Measurements from ENCODE around the gene ARL6IP4. TPM values are rescaled to one million over a fixed set of nuclear protein-coding genes. Genes with fewer than 3 reads are reported as not detected.

ARL6IP4 gene
- total RNA-seq, 1 experiment from 2014 or later: 162 TPM

- DNase-seq: no peak
- no peaks in the 10 kb centered on the region for H3K36me3 ChIP-seq (ENCODE audit: low read depth)
- H3K4me2 ChIP-seq: peak overlapping the region; percentile 100
- TF ChIP-seq EZH2 (IDR thresholded peaks at IDR 0.05; ENCODE audit: low read depth) (no peak), CTCF (conservative IDR thresholded peaks at IDR 0.05) (no peak)
- no peaks in the 10 kb centered on the region for H3K9me2 ChIP-seq (ENCODE audit: insufficient read depth)
- H3K79me2 ChIP-seq (ENCODE audit: low read depth): peaks cover 18% of the 10 kb centered on the region
- no TSS peak for BruUV-seq (replicated peaks)
- no peaks in the 10 kb centered on the region for H4K20me1 ChIP-seq (ENCODE audit: insufficient read depth)
- intact Hi-C loops (cut with micrococcal nuclease; ENCODE audit: unreplicated experiment): loop anchor here (2.0 to 10.0 kb wide), 2 partner anchors 257 to 629 kb away; partner anchors contain the start of genes DDX55, MPHOSPH9 and MTRFR
- CTCF ChIA-PET: interaction anchor here (0.6 to 1.1 kb wide), 3 partner anchors 29 to 262 kb away, joined by 3 to 4 read pairs (median 4); no protein-coding TSS in a partner anchor
- H3K9me3 ChIP-seq (ENCODE audit: insufficient read depth, low read depth): no peaks in the 10 kb centered on the region
- peak overlapping the region; percentile 31; the same call in 1 of the 2 replicates for H3K27ac ChIP-seq
- H3K4me1 ChIP-seq (replicated peaks; ENCODE audit: insufficient read depth): peaks cover 9% of the 10 kb centered on the region; the same call in 1 of the 2 replicates
- H3K27me3 ChIP-seq (ENCODE audit: insufficient read depth, low read depth): no peaks in the 10 kb centered on the region
- peaks cover 7% of the 10 kb centered on the region; the same call in 1 of the 2 replicates for H3F3A ChIP-seq (ENCODE audit: insufficient read depth, low read depth)
- peak overlapping the region; percentile 100 for H2AFZ ChIP-seq
- H3K4me3 ChIP-seq: peak overlapping the region; percentile 94
- POLR2A ChIA-PET (ENCODE audit: unreplicated experiment): interaction anchor here (0.6 to 0.7 kb wide), 2 partner anchors 8 to 178 kb away, joined by 5 read pairs; no protein-coding TSS in a partner anchor
These were observed 4.5 kb upstream of the ARL6IP4 start for GRCh38 chr12:122975790-122976647.

- Histone ChIP-seq H3K4me3 (peak overlapping the region; percentile 94; the same call in 1 of the 2 replicates), H3K9me3 (ENCODE audit: insufficient read depth, low read depth) (no peaks in the 10 kb centered on the region), H3K79me2 (ENCODE audit: low read depth) (peaks cover 24% of the 10 kb centered on the region), H3K9me2 (ENCODE audit: insufficient read depth) (no peaks in the 10 kb centered on the region), H3K36me3 (ENCODE audit: low read depth) (no peaks in the 10 kb centered on the region), H3K27ac (no peak overlapping the region), H4K20me1 (ENCODE audit: insufficient read depth) (no peaks in the 10 kb centered on the region), H3F3A (ENCODE audit: insufficient read depth, low read depth) (peaks cover 7% of the 10 kb centered on the region; the same call in 1 of the 2 replicates), H2AFZ (no peak overlapping the region), H3K27me3 (ENCODE audit: insufficient read depth, low read depth) (no peaks in the 10 kb centered on the region), H3K4me1 (replicated peaks; ENCODE audit: insufficient read depth) (peaks cover 11% of the 10 kb centered on the region; the same call in 1 of the 2 replicates), H3K4me2 (peak overlapping the region; percentile 100)
- TF ChIP-seq EZH2 (IDR thresholded peaks at IDR 0.05; ENCODE audit: low read depth) (no peak), CTCF (conservative IDR thresholded peaks at IDR 0.05) (no peak)
- DNase-seq: no peak
- ChIA-PET CTCF (no interaction called here), POLR2A (ENCODE audit: unreplicated experiment) (no interaction called here)
- BruUV-seq (replicated peaks): no TSS peak
- intact Hi-C loops (cut with micrococcal nuclease; ENCODE audit: unreplicated experiment): loop anchor here (10.0 kb wide), 1 partner anchor 628 kb away; the partner anchor contains the start of gene DDX55
These were observed 3.9 kb upstream of the ARL6IP4 start for GRCh38 chr12:122976648-122976975.

GRCh38 chr12:122977153-122977552 is 3.3 kb upstream of the ARL6IP4 start:
- peaks cover 29% of the 10 kb centered on the region for H3K79me2 ChIP-seq (ENCODE audit: low read depth)
- POLR2A ChIA-PET (ENCODE audit: unreplicated experiment): no interaction called here

More at GRCh38 chr12:122977153-122977552, 3.3 kb upstream of the ARL6IP4 start:
- no peak for DNase-seq
- Histone ChIP-seq H3K27ac (no peak overlapping the region), H3K36me3 (ENCODE audit: low read depth) (no peaks in the 10 kb centered on the region), H3K4me1 (replicated peaks; ENCODE audit: insufficient read depth) (peaks cover 16% of the 10 kb centered on the region; the same call in 1 of the 2 replicates), H3K27me3 (ENCODE audit: insufficient read depth, low read depth) (no peaks in the 10 kb centered on the region), H3K9me3 (ENCODE audit: insufficient read depth, low read depth) (no peaks in the 10 kb centered on the region), H4K20me1 (ENCODE audit: insufficient read depth) (no peaks in the 10 kb centered on the region), H2AFZ (no peak overlapping the region), H3K4me3 (no peak overlapping the region), H3K4me2 (no peak overlapping the region), H3F3A (ENCODE audit: insufficient read depth, low read depth) (peaks cover 7% of the 10 kb centered on the region; the same call in 1 of the 2 replicates), H3K9me2 (ENCODE audit: insufficient read depth) (no peaks in the 10 kb centered on the region)
- no TSS peak for BruUV-seq (replicated peaks)
- CTCF ChIA-PET: interaction anchor here (0.6 kb wide), 1 partner anchor 261 kb away, joined by 8 read pairs; no protein-coding TSS in a partner anchor
- intact Hi-C loops (cut with micrococcal nuclease; ENCODE audit: unreplicated experiment): loop anchor here (10.0 kb wide), 1 partner anchor 628 kb away; the partner anchor contains the start of gene DDX55
- TF ChIP-seq CTCF (conservative IDR thresholded peaks at IDR 0.05) (no peak), EZH2 (IDR thresholded peaks at IDR 0.05; ENCODE audit: low read depth) (no peak)
